Mesenchymal stem cell (in vitro differentiated cells and primary cell): Measurements from ENCODE around the gene KAT14. TPM values are rescaled to one million over a fixed set of nuclear protein-coding genes. Genes with fewer than 3 reads are reported as not detected.

Source experiments
- DNase-seq: peaks from one replicate; pipeline ENCODE4 v3.0.0-alpha.2; 2013
- H2AFZ ChIP-seq: one replicate; pipeline ENCODE4 v1.6.1; 2013; ENCODE audit warnings: low read depth, mild to moderate bottlenecking, control low read depth, inconsistent platforms, low read length, moderate library complexity
- H2AK5ac ChIP-seq: 2 replicates; pipeline ENCODE4 v1.6.1; 2013; ENCODE audit warnings: low read length, moderate library complexity, mild to moderate bottlenecking, inconsistent platforms; ENCODE audit not compliant: severe bottlenecking
- H2BK120ac ChIP-seq: one replicate; pipeline ENCODE4 v1.6.1; 2013; ENCODE audit warnings: low read depth, mild to moderate bottlenecking, inconsistent platforms, low read length, moderate library complexity
- H2BK12ac ChIP-seq, 2 experiments: one replicate each; pipeline ENCODE4 v1.6.1; 2013; ENCODE audit warnings: inconsistent platforms in 2 of 2, low read length in 2 of 2, mild to moderate bottlenecking in 2 of 2, moderate library complexity in 2 of 2, control low read depth in 1 of 2
- H2BK15ac ChIP-seq: one replicate; pipeline ENCODE4 v1.6.1; 2013; ENCODE audit warnings: mild to moderate bottlenecking, low read depth, inconsistent platforms; ENCODE audit not compliant: poor library complexity, severe bottlenecking
- H2BK5ac ChIP-seq: 2 replicates; pipeline ENCODE4 v1.6.1; 2013; ENCODE audit warnings: low read depth, mild to moderate bottlenecking, low read length, control low read depth, inconsistent platforms; ENCODE audit not compliant: poor library complexity, severe bottlenecking
- H3K14ac ChIP-seq, 2 experiments: one replicate each; pipeline ENCODE4 v1.6.1; 2013; ENCODE audit warnings: inconsistent platforms in 2 of 2, low read length in 2 of 2, control low read depth in 1 of 2, mild to moderate bottlenecking in 1 of 2, moderate library complexity in 1 of 2
- H3K18ac ChIP-seq, 2 experiments: one replicate each; pipeline ENCODE4 v1.6.1; 2013; ENCODE audit warnings: inconsistent platforms in 2 of 2, low read length in 2 of 2, control low read depth in 1 of 2, low read depth in 1 of 2, mild to moderate bottlenecking in 1 of 2
- H3K23ac ChIP-seq, 2 experiments: one replicate each; pipeline ENCODE4 v1.6.1; 2013; ENCODE audit warnings: inconsistent platforms in 2 of 2, low read length in 2 of 2, mild to moderate bottlenecking in 2 of 2, moderate library complexity in 2 of 2, control low read depth in 1 of 2
- H3K27ac ChIP-seq: 2 replicates; pipeline ENCODE4 v1.5.1; 2013; ENCODE audit warnings: mild to moderate bottlenecking, moderate library complexity, low read length, control low read depth, inconsistent platforms; ENCODE audit not compliant: poor library complexity, severe bottlenecking
- H3K27me3 ChIP-seq, 2 experiments: 2 replicates each; pipeline versions ENCODE4 v1.6.1 to v1.7.0; 2013; ENCODE audit warnings: low read length in 2 of 2, mild to moderate bottlenecking in 2 of 2, moderate library complexity in 2 of 2, control low read depth in 1 of 2, inconsistent platforms in 1 of 2; ENCODE audit not compliant: control insufficient read depth in 1 of 2, insufficient read depth in 1 of 2
- H3K36me3 ChIP-seq, 2 experiments: 2 replicates each; pipeline versions ENCODE4 v1.6.1 to v1.7.0; 2013; ENCODE audit warnings: low read length in 2 of 2, control low read depth in 1 of 2, inconsistent platforms in 1 of 2, low read depth in 1 of 2, mild to moderate bottlenecking in 1 of 2; ENCODE audit not compliant: insufficient read depth in 2 of 2, control insufficient read depth in 1 of 2
- H3K4ac ChIP-seq, 2 experiments: one replicate each; pipeline ENCODE4 v1.6.1; 2013; ENCODE audit warnings: inconsistent platforms in 2 of 2, low read length in 2 of 2, mild to moderate bottlenecking in 2 of 2, moderate library complexity in 2 of 2, control low read depth in 1 of 2, low read depth in 1 of 2
- H3K4me1 ChIP-seq: 2 replicates; pipeline ENCODE4 v1.6.1; 2013; ENCODE audit warnings: low read depth, low read length, control low read depth; ENCODE audit not compliant: control insufficient read depth, insufficient read depth
- H3K4me2 ChIP-seq: 2 replicates; pipeline ENCODE4 v1.6.1; 2013; ENCODE audit warnings: low read length, mild to moderate bottlenecking, inconsistent platforms; ENCODE audit not compliant: poor library complexity, severe bottlenecking
- H3K4me3 ChIP-seq, 2 experiments: 2 replicates each; pipeline versions ENCODE4 v1.5.1 to v1.7.0; 2013; ENCODE audit warnings: low read length in 2 of 2, mild to moderate bottlenecking in 2 of 2, control low read depth in 1 of 2, low read depth in 1 of 2; ENCODE audit not compliant: insufficient read depth in 1 of 2
- H3K79me1 ChIP-seq: replicated peaks from 2 replicates; pipeline ENCODE4 v1.6.1; 2013; ENCODE audit warnings: mild to moderate bottlenecking, control low read depth, low read length, inconsistent platforms; ENCODE audit not compliant: poor library complexity, severe bottlenecking
- H3K9ac ChIP-seq: 2 replicates; pipeline ENCODE4 v1.7.0; 2013; ENCODE audit warnings: mild to moderate bottlenecking, low read length, moderate library complexity
- H3K9me3 ChIP-seq: 2 replicates; pipeline ENCODE4 v1.7.0; 2013; ENCODE audit warnings: mild to moderate bottlenecking, low read length; ENCODE audit not compliant: control insufficient read depth
- H4K8ac ChIP-seq: one replicate; pipeline ENCODE4 v1.6.1; 2013; ENCODE audit warnings: inconsistent platforms, mild to moderate bottlenecking, low read length, moderate library complexity
- H4K91ac ChIP-seq: one replicate; pipeline ENCODE4 v1.6.1; 2013; ENCODE audit warnings: mild to moderate bottlenecking, low read length, inconsistent platforms
- WGBS: methylation state at CpG from one replicate; pipeline ENCODE4 v1.1.7; 2013; ENCODE audit warnings: mixed read lengths; 5-methylcytosine and 5-hydroxymethylcytosine counted together
- small RNA-seq: library from polyadenylated mRNA; stranded (forward); fragments of <200 nt; extraction: miRNeasy Mini kit (QIAGEN cat#:217004); gene quantifications from one replicate; pipeline ENCODE3, GENCODE V24; 2013; ENCODE audit warnings: low read depth

Gene KAT14

DNA sequence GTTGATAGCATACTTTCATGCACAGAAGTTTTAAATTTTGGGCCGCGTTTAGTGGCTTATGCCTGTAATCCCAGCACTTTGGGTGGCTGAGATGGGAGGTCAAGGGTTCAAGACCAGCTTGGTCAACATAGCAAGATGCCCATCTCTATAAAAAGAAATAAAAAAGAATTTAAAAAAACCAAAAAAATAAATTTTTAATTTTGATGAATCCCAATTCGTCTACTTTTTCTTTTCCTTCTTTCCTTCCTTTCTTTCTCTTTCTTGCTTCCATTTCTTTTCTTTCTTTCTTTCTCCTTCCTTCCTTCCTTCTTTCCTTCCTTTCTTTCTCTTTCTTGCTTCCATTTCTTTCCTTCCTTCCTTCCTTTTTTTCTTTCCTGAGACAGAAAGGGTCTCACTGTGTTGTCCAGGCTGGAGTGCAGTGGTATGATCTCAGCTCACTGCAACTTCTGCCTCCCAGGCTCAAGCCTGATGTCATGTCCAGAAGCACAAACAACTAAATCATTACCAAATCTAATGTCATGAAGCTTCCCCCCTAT lies 95.8 kb downstream of the KAT14 start:
- Histone ChIP-seq H3K18ac (no peak overlapping the region), H2BK120ac (no peak overlapping the region), H3K4ac (no peak overlapping the region), H3K79me1 (no peaks in the 10 kb centered on the region), H3K4me3 (no peak overlapping the region), H2AK5ac (no peak overlapping the region), H3K36me3 (no peaks in the 10 kb centered on the region), H3K4me1 (peaks cover 2% of the 10 kb centered on the region), H2BK5ac (no peak overlapping the region), H4K91ac (no peak overlapping the region), H2AFZ (no peak overlapping the region), H3K14ac (no peak overlapping the region), H2BK12ac (no peak overlapping the region), H3K23ac (no peak overlapping the region), H2BK15ac (no peak overlapping the region), H3K27me3 (peaks cover 0 to 10% of the 10 kb centered on the region in 2 experiments), H3K9me3 (peaks cover 6% of the 10 kb centered on the region), H3K9ac (no peak overlapping the region), H3K27ac (no peak overlapping the region), H4K8ac (no peak overlapping the region), H3K4me2 (no peak overlapping the region)
- DNase-seq, result no peak
- WGBS, result 59% methylated on average over 1 of the region's 3 CpGs

Small RNA genes within 50 kb of the gene (small RNA-seq; reads per million reads assigned to genes)
- not detected for gene RF00019
- not detected for gene RNU7-137P
